Measurements from ENCODE around the gene CDC42.

DNA sequence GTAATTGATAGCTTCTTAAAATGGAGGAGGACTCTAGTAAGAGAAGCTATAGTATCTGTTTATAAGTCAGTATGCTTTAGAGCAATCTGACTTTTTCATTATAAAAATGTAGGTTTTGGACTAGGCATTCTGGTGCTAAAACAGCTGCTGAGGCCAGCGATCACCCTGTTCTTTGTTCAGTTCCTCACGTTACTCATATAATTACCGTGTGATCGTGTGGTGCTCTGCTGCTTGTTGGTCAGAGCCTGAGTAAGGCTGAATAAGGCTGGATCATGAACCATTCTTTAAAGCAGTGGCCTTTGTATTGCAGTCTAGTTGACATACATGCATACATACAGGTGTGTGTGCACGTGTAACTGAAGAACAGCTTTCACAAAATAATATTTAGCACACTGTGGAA, 25.2 kb downstream of the CDC42 start:
- TF ChIP-seq, protein P1, sequence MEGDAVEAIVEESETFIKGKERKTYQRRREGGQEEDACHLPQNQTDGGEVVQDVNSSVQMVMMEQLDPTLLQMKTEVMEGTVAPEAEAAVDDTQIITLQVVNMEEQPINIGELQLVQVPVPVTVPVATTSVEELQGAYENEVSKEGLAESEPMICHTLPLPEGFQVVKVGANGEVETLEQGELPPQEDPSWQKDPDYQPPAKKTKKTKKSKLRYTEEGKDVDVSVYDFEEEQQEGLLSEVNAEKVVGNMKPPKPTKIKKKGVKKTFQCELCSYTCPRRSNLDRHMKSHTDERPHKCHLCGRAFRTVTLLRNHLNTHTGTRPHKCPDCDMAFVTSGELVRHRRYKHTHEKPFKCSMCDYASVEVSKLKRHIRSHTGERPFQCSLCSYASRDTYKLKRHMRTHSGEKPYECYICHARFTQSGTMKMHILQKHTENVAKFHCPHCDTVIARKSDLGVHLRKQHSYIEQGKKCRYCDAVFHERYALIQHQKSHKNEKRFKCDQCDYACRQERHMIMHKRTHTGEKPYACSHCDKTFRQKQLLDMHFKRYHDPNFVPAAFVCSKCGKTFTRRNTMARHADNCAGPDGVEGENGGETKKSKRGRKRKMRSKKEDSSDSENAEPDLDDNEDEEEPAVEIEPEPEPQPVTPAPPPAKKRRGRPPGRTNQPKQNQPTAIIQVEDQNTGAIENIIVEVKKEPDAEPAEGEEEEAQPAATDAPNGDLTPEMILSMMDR (IDR thresholded peaks at IDR 0.05) = no peak
- TF ChIP-seq POLR2A (IDR thresholded peaks at IDR 0.05; ENCODE audit: low read depth) (no peak), EP300 (IDR thresholded peaks at IDR 0.05) (no peak)
